ENCODE results near the gene FUOM.
A peak's percentile ranks its signal among the peaks of the same experiment; 100 is the strongest.
"Not testable (repeated sequence)": the region's sequence is repeated elsewhere in the genome, so short reads cannot be mapped to it uniquely, and the experiment has no call there.

The FUOM gene

GRCh38 chr10:133373174-133374090 is 15.6 kb upstream of the FUOM start, which contains the start of gene ECHS1:
ECHS1 (minus strand) TSS chr10:133373354; CDS start chr10:133373333, 21 bp downstream.
- DNase-seq (ENCODE audit: extremely low read depth, insufficient read length): peak; percentile 94
- no peak for TF ChIP-seq CTCF (IDR thresholded peaks at IDR 0.05; ENCODE audit: insufficient read depth, low read length, poor library complexity, severe bottlenecking)
- Histone ChIP-seq H3K36me3 (ENCODE audit: control insufficient read depth, insufficient read depth, low read length) (peaks cover 9% of the 10 kb centered on the region), H3K4me3 (replicated peaks; ENCODE audit: low read depth, low read length) (peak within 1 kb of the TSS; percentile 94), H3K27me3 (replicated peaks; ENCODE audit: control insufficient read depth, insufficient read depth, low read length) (no peaks in the 10 kb centered on the region)

- no peaks in the 10 kb centered on the region for H3K27me3 ChIP-seq (replicated peaks; ENCODE audit: control insufficient read depth, insufficient read depth, low read length)
- DNase-seq (ENCODE audit: extremely low read depth, insufficient read length): no peak
- TF ChIP-seq CTCF (IDR thresholded peaks at IDR 0.05; ENCODE audit: insufficient read depth, low read length, poor library complexity, severe bottlenecking): no peak
- peaks cover 10% of the 10 kb centered on the region for H3K36me3 ChIP-seq (ENCODE audit: control insufficient read depth, insufficient read depth, low read length)
- peak overlapping the region; percentile 94 for H3K4me3 ChIP-seq (replicated peaks; ENCODE audit: low read depth, low read length)
Measured at GRCh38 chr10:133372507-133372906, 14.7 kb upstream of the FUOM start.

GRCh38 chr10:133370030-133370786 is 12.4 kb upstream of the FUOM start:
- Histone ChIP-seq H3K27me3 (replicated peaks; ENCODE audit: control insufficient read depth, insufficient read depth, low read length) (no peaks in the 10 kb centered on the region), H3K36me3 (ENCODE audit: control insufficient read depth, insufficient read depth, low read length) (peaks cover 23% of the 10 kb centered on the region), H3K4me3 (replicated peaks; ENCODE audit: low read depth, low read length) (no peak overlapping the region)
- no peak for TF ChIP-seq CTCF (IDR thresholded peaks at IDR 0.05; ENCODE audit: insufficient read depth, low read length, poor library complexity, severe bottlenecking)
- DNase-seq (ENCODE audit: extremely low read depth, insufficient read length): no peak

- Histone ChIP-seq H3K27me3 (replicated peaks; ENCODE audit: control insufficient read depth, insufficient read depth, low read length) (no peaks in the 10 kb centered on the region), H3K36me3 (ENCODE audit: control insufficient read depth, insufficient read depth, low read length) (peaks cover 27% of the 10 kb centered on the region), H3K4me3 (replicated peaks; ENCODE audit: low read depth, low read length) (no peak overlapping the region)
- TF ChIP-seq CTCF (IDR thresholded peaks at IDR 0.05; ENCODE audit: insufficient read depth, low read length, poor library complexity, severe bottlenecking): no peak
- no peak for DNase-seq (ENCODE audit: extremely low read depth, insufficient read length)
Measured at GRCh38 chr10:133368153-133368552, 10.3 kb upstream of the FUOM start.

GRCh38 chr10:133367461-133367860 is 9.6 kb upstream of the FUOM start:
- not testable (repeated sequence) for H3K27me3 ChIP-seq (replicated peaks; ENCODE audit: control insufficient read depth, insufficient read depth, low read length); H3K4me3 ChIP-seq (replicated peaks; ENCODE audit: low read depth, low read length); DNase-seq (ENCODE audit: extremely low read depth, insufficient read length)
- H3K36me3 ChIP-seq (ENCODE audit: control insufficient read depth, insufficient read depth, low read length): peaks cover 33% of the 10 kb centered on the region

GRCh38 chr10:133366751-133367150 is 8.9 kb upstream of the FUOM start:
- Histone ChIP-seq H3K36me3 (ENCODE audit: control insufficient read depth, insufficient read depth, low read length) (peaks cover 35% of the 10 kb centered on the region), H3K27me3 (replicated peaks; ENCODE audit: control insufficient read depth, insufficient read depth, low read length) (no peaks in the 10 kb centered on the region)

More at GRCh38 chr10:133366751-133367150, 8.9 kb upstream of the FUOM start:
- H3K4me3 ChIP-seq (replicated peaks; ENCODE audit: low read depth, low read length): no peak overlapping the region
- no peak for DNase-seq (ENCODE audit: extremely low read depth, insufficient read length)
- no peak for TF ChIP-seq CTCF (IDR thresholded peaks at IDR 0.05; ENCODE audit: insufficient read depth, low read length, poor library complexity, severe bottlenecking)

All from GM06990 (cell line).